IMR-90 (cell line): ENCODE measurements around the gene ATP11A. TPM values are rescaled to one million over a fixed set of nuclear protein-coding genes. Genes with fewer than 3 reads are reported as not detected.
A peak's percentile ranks its signal among the peaks of the same experiment; 100 is the strongest.

Experiments used
- ATAC-seq: fragments of 200-7000 bp; cut with Tn5 transposase; 2 replicates; pipeline ENCODE4 v1.9.1; 2020; ENCODE audit warnings: low read depth, mild to moderate bottlenecking, moderate library complexity
- BruUV-seq: library from RNA; stranded (reverse); fragments of 400-500 nt; replicated peaks from 2 replicates; lab custom pipeline; 2021; lab: Mats Ljungman, UMichigan
- CTCF ChIA-PET: fragments of 300-600 bp; formaldehyde crosslinking; extraction: SDS; loops from one replicate; lab custom pipeline; 2021; ENCODE audit warnings: antibody characterized with exemption; lab: Yijun Ruan, JAX
- POLR2A ChIA-PET: fragments of 300-600 bp; sonication (Branson Sonifier 250); formaldehyde crosslinking; loops from one replicate; lab custom pipeline; 2022; ENCODE audit warnings: antibody characterized with exemption; ENCODE audit not compliant: unreplicated experiment; lab: Charles Lee
- DNase-seq: peaks from one replicate; pipeline ENCODE4 v3.0.0; 2013
- H2AFZ ChIP-seq: replicated peaks from 2 replicates; pipeline ENCODE3; 2013; ENCODE audit warnings: low read length, mild to moderate bottlenecking; ENCODE audit not compliant: poor library complexity
- H2AK5ac ChIP-seq: 2 replicates; pipeline ENCODE4 v1.6.1; 2013; ENCODE audit warnings: low read depth, low read length, inconsistent platforms
- H2AK9ac ChIP-seq: replicated peaks from 2 replicates; pipeline ENCODE3; 2013; ENCODE audit warnings: mild to moderate bottlenecking, low read depth, low read length, moderate library complexity; ENCODE audit not compliant: poor library complexity
- H2BK120ac ChIP-seq: 2 replicates; pipeline ENCODE4 v1.6.1; 2013; ENCODE audit warnings: low read depth, low read length, inconsistent platforms
- H2BK15ac ChIP-seq: 3 replicates; pipeline ENCODE4 v1.6.1; 2013; ENCODE audit warnings: low read depth, low read length, inconsistent platforms
- H2BK20ac ChIP-seq: 2 replicates; pipeline ENCODE4 v1.6.1; 2013; ENCODE audit warnings: low read depth, mild to moderate bottlenecking, inconsistent platforms, low read length, moderate library complexity
- H2BK5ac ChIP-seq: 2 replicates; pipeline ENCODE4 v1.6.1; 2013; ENCODE audit warnings: mild to moderate bottlenecking, low read depth, low read length, inconsistent platforms; ENCODE audit not compliant: poor library complexity, severe bottlenecking
- H3K14ac ChIP-seq: replicated peaks from 2 replicates; pipeline ENCODE4 v1.6.1; 2013; ENCODE audit warnings: low read depth, low read length, inconsistent platforms
- H3K18ac ChIP-seq: 2 replicates; pipeline ENCODE4 v1.6.1; 2013; ENCODE audit warnings: low read depth, low read length, control low read depth
- H3K23ac ChIP-seq: 2 replicates; pipeline ENCODE4 v1.6.1; 2013; ENCODE audit warnings: low read depth, low read length, inconsistent platforms
- H3K27ac ChIP-seq: 2 replicates; pipeline ENCODE4 v1.5.1; 2013; ENCODE audit warnings: mild to moderate bottlenecking, control low read depth, low read length; ENCODE audit not compliant: insufficient read depth
- H3K27me3 ChIP-seq: 2 replicates; pipeline ENCODE4 v1.6.1; 2013; ENCODE audit warnings: low read length; ENCODE audit not compliant: control insufficient read depth, insufficient read depth
- H3K36me3 ChIP-seq: 2 replicates; pipeline ENCODE4 v1.6.1; 2013; ENCODE audit warnings: low read length, mixed read lengths; ENCODE audit not compliant: control insufficient read depth, insufficient read depth
- H3K4ac ChIP-seq: 2 replicates; pipeline ENCODE4 v1.6.1; 2013; ENCODE audit warnings: low read depth, low read length, inconsistent platforms
- H3K4me1 ChIP-seq: 2 replicates; pipeline ENCODE4 v1.6.1; 2013; ENCODE audit warnings: low read length, mixed read lengths; ENCODE audit not compliant: control insufficient read depth, insufficient read depth
- H3K4me2 ChIP-seq: 2 replicates; pipeline ENCODE4 v1.6.1; 2013; ENCODE audit warnings: low read depth, mild to moderate bottlenecking, control low read depth, low read length, moderate library complexity
- H3K4me3 ChIP-seq: 2 replicates; pipeline ENCODE4 v1.5.1; 2013; ENCODE audit warnings: low read depth, mild to moderate bottlenecking, control low read depth, low read length, moderate library complexity; ENCODE audit not compliant: insufficient read depth
- H3K56ac ChIP-seq: 2 replicates; pipeline ENCODE4 v1.6.1; 2013; ENCODE audit warnings: low read length, inconsistent platforms; ENCODE audit not compliant: insufficient read depth; ENCODE audit errors: extremely low read depth
- H3K79me1 ChIP-seq, 2 experiments: 2 replicates each; pipeline ENCODE4 v1.6.1; 2013; ENCODE audit warnings: low read length in 2 of 2, inconsistent platforms in 1 of 2, low read depth in 1 of 2
- H3K9ac ChIP-seq: 2 replicates; pipeline ENCODE4 v1.6.1; 2013; ENCODE audit warnings: low read depth, low read length, control low read depth
- H3K9me1 ChIP-seq: 2 replicates; pipeline ENCODE4 v1.6.1; 2013; ENCODE audit warnings: low read length, inconsistent platforms; ENCODE audit not compliant: insufficient read depth
- H3K9me3 ChIP-seq: 2 replicates; pipeline ENCODE4 v1.6.1; 2013; ENCODE audit warnings: low read length; ENCODE audit not compliant: control insufficient read depth, insufficient read depth
- H4K20me1 ChIP-seq: 2 replicates; pipeline ENCODE4 v1.6.1; 2013; ENCODE audit warnings: low read length, inconsistent platforms; ENCODE audit not compliant: insufficient read depth
- H4K5ac ChIP-seq: 2 replicates; pipeline ENCODE4 v1.6.1; 2013; ENCODE audit warnings: mild to moderate bottlenecking, low read depth, low read length, control low read depth
- H4K8ac ChIP-seq, 2 experiments: 2 replicates each; pipeline ENCODE4 v1.6.1; 2013; ENCODE audit warnings: low read depth in 2 of 2, low read length in 2 of 2, control low read depth in 1 of 2, inconsistent platforms in 1 of 2
- H4K91ac ChIP-seq: 2 replicates; pipeline ENCODE4 v1.6.1; 2013; ENCODE audit warnings: low read depth, low read length, inconsistent platforms; ENCODE audit not compliant: insufficient read depth
- BHLHE40 ChIP-seq: fragments of 150-350 bp; IDR thresholded peaks from 2 replicates; pipeline ENCODE4 v1.6.1; 2016; ENCODE audit warnings: mild to moderate bottlenecking, low read depth, low read length
- CEBPB ChIP-seq: IDR thresholded peaks from 2 replicates; pipeline ENCODE4 v1.6.1; 2012; ENCODE audit warnings: low read depth, low read length, improper control_type of control experiment
- CHD1 ChIP-seq: IDR thresholded peaks from 2 replicates; pipeline ENCODE4 v1.6.1; 2012; ENCODE audit warnings: low read depth, low read length, improper control_type of control experiment
- CTCF ChIP-seq: conservative IDR thresholded peaks from 2 replicates; pipeline ENCODE4 v1.5.1; 2012; ENCODE audit warnings: mild to moderate bottlenecking, low read depth, low read length, improper control_type of control experiment
- ELK1 ChIP-seq: fragments of 150-350 bp; IDR thresholded peaks from 2 replicates; pipeline ENCODE4 v1.6.1; 2016; ENCODE audit warnings: low read depth, mild to moderate bottlenecking, low read length, moderate library complexity, borderline replicate concordance
- FOS ChIP-seq: fragments of 150-350 bp; IDR thresholded peaks from 2 replicates; pipeline ENCODE4 v1.6.1; 2016; ENCODE audit warnings: low read depth, low read length
- MAFK ChIP-seq: IDR thresholded peaks from 2 replicates; pipeline ENCODE4 v1.6.1; 2012; ENCODE audit warnings: low read depth, low read length, improper control_type of control experiment
- MAZ ChIP-seq: IDR thresholded peaks from 2 replicates; pipeline ENCODE4 v1.6.1; 2012; ENCODE audit warnings: low read depth, mild to moderate bottlenecking, low read length, improper control_type of control experiment, moderate library complexity, borderline replicate concordance
- MXI1 ChIP-seq: IDR thresholded peaks from 2 replicates; pipeline ENCODE4 v1.6.1; 2012; ENCODE audit warnings: low read depth, mild to moderate bottlenecking, low read length, moderate library complexity, borderline replicate concordance
- NFE2L2 ChIP-seq: fragments of 150-350 bp; IDR thresholded peaks from 2 replicates; pipeline ENCODE4 v1.6.1; 2016; ENCODE audit warnings: low read depth, mild to moderate bottlenecking, low read length
- POLR2A ChIP-seq: IDR thresholded peaks from 2 replicates; pipeline ENCODE4 v1.6.1; 2012; ENCODE audit warnings: mild to moderate bottlenecking, low read depth, low read length
- RAD21 ChIP-seq: IDR thresholded peaks from 2 replicates; pipeline ENCODE4 v1.6.1; 2012; ENCODE audit warnings: low read length, improper control_type of control experiment
- RCOR1 ChIP-seq: IDR thresholded peaks from 2 replicates; pipeline ENCODE4 v1.6.1; 2012; ENCODE audit warnings: mild to moderate bottlenecking, low read length, improper control_type of control experiment; ENCODE audit not compliant: insufficient replicate concordance
- RFX5 ChIP-seq: IDR thresholded peaks from 2 replicates; pipeline ENCODE4 v1.8.0; 2012; ENCODE audit warnings: low read depth, mild to moderate bottlenecking, low read length, moderate library complexity
- SMC3 ChIP-seq: fragments of 150-350 bp; IDR thresholded peaks from 2 replicates; pipeline ENCODE4 v1.6.1; 2016; ENCODE audit warnings: low read depth, mild to moderate bottlenecking, antibody characterized with exemption, low read length, moderate library complexity
- USF2 ChIP-seq: fragments of 150-350 bp; IDR thresholded peaks from 2 replicates; pipeline ENCODE4 v1.6.1; 2017; ENCODE audit warnings: mild to moderate bottlenecking, antibody characterized with exemption, low read length, low read depth
- WGBS, 2 experiments: methylation state at CpG; one replicate each; pipeline versions ENCODE4 v1.1.5 to v1.1.7; 2013; ENCODE audit warnings: missing lambda C conversion rate in 2 of 2; ENCODE audit not compliant: insufficient read length in 1 of 2; ENCODE audit errors: extremely low coverage in 2 of 2; 5-methylcytosine and 5-hydroxymethylcytosine counted together
- dilution Hi-C: fragments of 300-500 bp; cut with HindIII; formaldehyde crosslinking; loops from one replicate; pipeline ENCODE4 v1.14.3; 2018; ENCODE audit warnings: low sequenced_read_pairs; ENCODE audit not compliant: unreplicated experiment
- in situ Hi-C: fragments of 300-500 bp; cut with MboI; formaldehyde crosslinking; loops from 3 replicates; pipeline ENCODE4 v1.14.3; 2019; ENCODE audit warnings: low sequenced_read_pairs, inconsistent platforms, mixed read lengths
- intact Hi-C: fragments of 100-400 bp; cut with micrococcal nuclease; formaldehyde crosslinking; loops from 2 replicates; pipeline ENCODE4 v1.10.0; 2022
- polyA plus RNA-seq, 3 experiments: library from polyadenylated mRNA; depleted of rRNA; stranded (reverse); fragments of >200 nt; gene quantifications; 2 replicates each; pipeline ENCODE4 v1.2.3, GENCODE V29; 2012; ENCODE audit warnings: low replicate concordance in 1 of 3
- total RNA-seq: library from RNA; depleted of rRNA; stranded (reverse); fragments of >200 nt; gene quantifications from 2 replicates; pipeline ENCODE4 v1.2.3, GENCODE V29; 2012

ATP11A gene
- total and polyA plus RNA-seq, 2 of the 4 experiments (the other 2 are of a cell fraction), result 8.4 to 12.0 TPM

GRCh38 chr13:112671359-112671758 lies 18.5 kb upstream of the ATP11A start:
- Histone ChIP-seq H2AK5ac (no peak overlapping the region), H2BK20ac (no peak overlapping the region), H3K4me3 (no peak overlapping the region), H3K27me3 (peaks cover 42% of the 10 kb centered on the region), H3K23ac (no peak overlapping the region), H3K79me1 (no peaks in the 10 kb centered on the region), H3K56ac (no peak overlapping the region), H4K5ac (no peak overlapping the region), H4K8ac (no peak overlapping the region), H3K9me3 (no peaks in the 10 kb centered on the region), H2BK120ac (no peak overlapping the region), H2AK9ac (no peak overlapping the region), H2BK5ac (no peak overlapping the region), H3K4ac (no peak overlapping the region), H3K36me3 (no peaks in the 10 kb centered on the region), H3K9me1 (no peaks in the 10 kb centered on the region), H4K20me1 (no peaks in the 10 kb centered on the region), H3K4me1 (no peaks in the 10 kb centered on the region), H2AFZ (peak overlapping the region; percentile 37), H2BK15ac (no peak overlapping the region), H3K18ac (no peak overlapping the region), H3K14ac (no peak overlapping the region), H3K9ac (no peak overlapping the region), H3K4me2 (no peak overlapping the region), H4K91ac (no peak overlapping the region), H3K27ac (no peak overlapping the region)
- WGBS, 2 experiments, result 87% methylated on average over 10 of the region's 10 CpGs; no CpG with 5 or more reads in 1 of the 2 experiments
- no TSS peak for BruUV-seq
- ATAC-seq (no peak), DNase-seq (no peak)
- no peak for TF ChIP-seq USF2
- no peak for TF ChIP-seq CHD1
- no peak for TF ChIP-seq SMC3
- TF ChIP-seq MAFK, result no peak
- no peak for TF ChIP-seq FOS
- TF ChIP-seq RFX5, result no peak
- TF ChIP-seq RAD21, result no peak
- no peak for TF ChIP-seq CEBPB
- no peak for TF ChIP-seq RCOR1
- TF ChIP-seq ELK1, result no peak
- no peak for TF ChIP-seq POLR2A
- no peak for TF ChIP-seq NFE2L2
- no peak for TF ChIP-seq BHLHE40
- TF ChIP-seq CTCF, result no peak
- TF ChIP-seq MXI1, result no peak
- TF ChIP-seq MAZ, result no peak
- intact Hi-C loops, result no loop called here
- ChIA-PET POLR2A (no interaction called here), CTCF (no interaction called here)
- in situ Hi-C loops, result no loop called here
- dilution Hi-C loops, result no loop called here
